GM21528 (cell line): ENCODE results near the gene SMCHD1.

Experiments
- ATAC-seq: cut with Tn5 transposase; IDR thresholded peaks from one replicate; pipeline ENCODE4 v1.9.1; 2021; ENCODE audit warnings: mild to moderate bottlenecking, moderate library complexity; ENCODE audit not compliant: unreplicated experiment, low FRiP score

Gene SMCHD1

DNA sequence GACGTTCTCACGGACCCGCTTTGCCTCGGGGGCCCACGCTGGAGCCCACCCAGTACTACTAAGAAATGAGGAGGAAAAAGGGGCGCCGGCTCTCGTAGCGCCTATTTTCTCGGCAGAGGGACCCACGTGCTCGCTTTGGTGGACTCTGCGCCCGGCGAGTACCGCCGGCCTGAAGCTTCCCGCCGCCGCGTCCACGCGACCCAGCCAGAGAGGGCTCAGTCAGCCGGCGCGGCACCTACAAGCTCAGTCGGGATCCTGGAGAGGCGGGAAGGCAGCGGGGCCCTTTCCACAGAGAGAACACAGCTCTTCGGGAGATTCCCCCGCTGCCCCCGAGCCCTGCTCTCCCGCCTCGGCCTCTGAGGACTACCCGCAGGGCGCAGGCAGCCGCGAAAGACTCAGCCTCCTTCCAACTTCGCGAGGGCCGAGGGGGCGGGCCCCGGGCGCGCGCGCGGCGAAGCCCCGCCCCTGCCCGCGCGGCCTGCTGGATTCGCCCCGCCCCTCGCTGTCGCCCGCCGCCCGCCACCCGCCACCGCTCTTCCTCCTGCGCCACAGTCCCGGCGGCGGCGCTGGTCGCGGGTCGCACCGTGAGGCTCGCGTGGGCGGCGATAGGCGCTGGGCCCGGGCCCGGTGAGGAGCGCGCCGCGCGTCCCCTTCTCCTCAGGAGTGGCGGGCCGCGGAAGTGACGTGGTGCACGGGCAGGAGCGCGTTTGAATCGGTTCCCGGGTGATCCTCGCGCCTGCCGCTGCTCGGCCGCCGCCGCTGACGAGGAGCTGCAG, at the start of gene SMCHD1:
Gene SMCHD1, plus strand, starts transcription at position 549 of the 776 bp plus-strand sequence. CDS start 350 bp downstream, outside the sequence.
- peak; percentile 72 for ATAC-seq

DNA sequence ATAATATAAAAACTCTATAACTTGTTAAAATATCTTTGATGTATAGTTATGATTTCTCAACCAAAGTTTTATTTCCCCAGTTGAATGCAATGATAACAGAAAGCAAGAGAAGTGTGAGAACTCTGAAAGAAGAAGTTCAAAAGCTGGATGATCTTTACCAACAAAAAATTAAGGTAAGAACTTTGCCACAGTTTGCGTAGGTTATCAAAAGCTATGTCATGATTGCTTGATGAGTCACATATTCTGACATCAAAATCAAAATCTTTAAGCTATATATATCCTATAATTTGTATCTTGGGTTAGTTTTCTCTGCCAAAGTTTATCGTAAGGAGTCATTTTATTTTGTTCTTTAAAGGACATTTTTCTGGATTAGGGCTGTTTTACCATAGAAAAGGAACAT, 49.2 kb upstream of the SMCHD1 start:
- no peak for ATAC-seq

DNA sequence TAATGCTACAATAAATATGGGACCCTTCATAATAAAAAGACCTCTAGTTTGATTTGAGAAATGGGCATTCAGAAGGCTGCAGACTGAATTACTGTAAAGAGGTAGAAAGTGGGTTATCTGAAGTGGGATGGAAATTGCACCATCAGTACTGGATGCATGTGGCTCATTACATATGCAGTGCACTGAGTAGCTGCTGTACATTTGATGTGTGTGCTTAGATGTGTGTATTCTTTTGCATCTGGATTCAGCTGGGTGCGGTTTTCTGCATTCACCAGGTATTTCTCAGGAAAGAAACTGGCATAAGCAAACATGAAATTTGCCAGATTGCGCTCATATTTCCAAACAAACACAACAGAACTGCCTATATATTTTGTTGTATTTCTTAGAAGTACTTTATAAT, 45.9 kb upstream of the SMCHD1 start:
- ATAC-seq: no peak

DNA sequence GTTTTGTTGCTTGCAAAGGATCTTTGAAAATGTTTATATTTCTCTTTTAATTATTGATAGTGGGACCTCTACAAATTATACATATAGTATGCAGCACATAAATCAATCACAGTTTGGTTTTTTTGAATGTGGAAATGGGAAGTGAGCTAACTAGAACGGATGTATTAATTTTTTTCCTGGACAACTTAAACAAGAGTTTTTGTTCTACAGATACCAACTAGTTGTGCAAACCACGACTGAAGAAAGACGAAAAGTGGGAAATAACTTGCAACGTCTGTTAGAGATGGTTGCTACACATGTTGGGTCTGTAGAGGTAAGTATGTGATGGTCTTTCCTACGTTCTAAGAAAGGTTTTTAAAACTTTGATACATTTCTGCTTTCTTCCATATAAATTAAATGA, 45.0 kb upstream of the SMCHD1 start:
- no peak for ATAC-seq

DNA sequence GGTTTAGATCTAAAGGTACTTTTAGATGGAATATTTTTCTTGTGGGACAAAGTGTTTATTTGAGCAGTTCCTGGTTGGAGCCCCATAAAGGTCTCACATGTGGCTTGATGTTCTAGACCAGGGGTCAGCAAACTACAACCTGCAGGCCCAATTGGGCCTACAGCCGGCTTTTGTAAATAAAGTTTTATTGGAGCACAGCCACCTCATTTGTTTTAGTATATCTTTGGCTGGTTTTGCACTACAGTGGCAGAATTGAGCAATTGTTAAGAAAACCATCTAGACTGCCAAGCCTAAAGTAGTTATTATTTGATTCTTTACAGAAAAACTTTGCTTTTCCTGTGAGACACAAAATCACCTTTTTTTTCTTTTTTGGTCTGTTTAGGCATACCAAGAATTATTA, 42.5 kb upstream of the SMCHD1 start:
- no peak for ATAC-seq

DNA sequence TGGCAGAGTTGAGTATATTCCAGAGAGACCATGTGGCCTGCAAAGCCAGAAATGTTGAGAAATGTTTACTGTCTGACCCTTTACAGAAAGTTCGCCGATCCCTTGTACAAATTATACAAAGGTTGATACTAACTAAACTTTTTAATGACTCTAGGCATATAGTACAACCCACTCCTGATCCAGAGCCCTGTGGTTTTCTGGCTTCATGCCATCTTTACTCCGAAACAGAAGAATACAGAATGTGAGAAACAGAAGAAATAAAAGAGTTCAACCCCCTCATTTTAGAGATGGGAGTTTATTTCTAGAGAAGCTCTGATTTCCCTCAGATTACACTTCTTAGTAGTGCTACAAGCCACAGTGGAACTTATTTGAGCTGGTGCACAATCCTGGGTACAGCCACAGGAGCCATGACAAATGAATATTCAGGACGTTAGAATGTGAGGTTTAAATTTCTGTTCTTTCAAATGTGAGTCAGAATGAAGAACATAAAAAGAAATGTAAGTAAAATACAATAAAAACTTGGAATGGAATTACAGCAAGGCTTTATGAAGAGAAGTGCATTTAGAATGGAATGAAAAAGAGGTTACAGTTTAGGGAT, 38.0 kb upstream of the SMCHD1 start:
- no peak for ATAC-seq

DNA sequence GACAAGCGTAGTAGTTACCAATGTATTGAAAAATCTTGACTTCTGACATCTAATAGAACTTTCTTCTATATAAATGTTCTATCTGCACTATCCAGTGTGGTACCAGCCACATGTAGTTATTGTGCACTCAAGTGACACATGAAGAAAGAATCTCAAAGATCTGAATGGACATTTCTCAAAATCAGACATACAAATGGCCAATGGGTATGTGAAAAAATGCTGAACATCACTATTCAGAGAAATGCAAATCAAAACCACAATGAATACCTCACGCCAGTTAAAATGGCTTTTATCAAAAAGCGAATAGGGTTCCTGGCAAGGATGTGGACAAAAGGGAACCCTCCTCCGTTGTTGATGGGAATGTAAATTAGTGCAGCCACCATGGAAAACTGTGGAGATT, 37.5 kb upstream of the SMCHD1 start:
- ATAC-seq: no peak

DNA sequence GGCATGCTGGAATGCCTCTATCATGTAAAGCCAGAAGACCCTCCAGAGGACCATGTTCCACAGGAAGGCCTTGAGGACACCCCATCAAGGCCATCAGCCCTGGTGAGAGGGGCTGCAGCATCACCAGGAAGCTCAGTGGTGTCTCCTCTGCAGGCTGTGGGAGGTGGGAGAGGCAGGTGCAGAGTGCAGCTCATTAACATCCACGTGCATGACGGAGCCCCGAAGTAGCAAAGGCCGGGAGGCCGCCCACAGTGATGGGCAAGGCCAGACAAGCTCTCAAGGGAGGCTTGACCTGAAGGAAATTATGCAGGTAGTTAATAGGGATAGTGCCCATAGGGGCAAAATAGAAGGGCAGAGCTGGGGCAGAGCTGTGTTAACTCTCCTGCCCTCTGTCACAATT, 30.3 kb upstream of the SMCHD1 start:
- ATAC-seq: no peak

DNA sequence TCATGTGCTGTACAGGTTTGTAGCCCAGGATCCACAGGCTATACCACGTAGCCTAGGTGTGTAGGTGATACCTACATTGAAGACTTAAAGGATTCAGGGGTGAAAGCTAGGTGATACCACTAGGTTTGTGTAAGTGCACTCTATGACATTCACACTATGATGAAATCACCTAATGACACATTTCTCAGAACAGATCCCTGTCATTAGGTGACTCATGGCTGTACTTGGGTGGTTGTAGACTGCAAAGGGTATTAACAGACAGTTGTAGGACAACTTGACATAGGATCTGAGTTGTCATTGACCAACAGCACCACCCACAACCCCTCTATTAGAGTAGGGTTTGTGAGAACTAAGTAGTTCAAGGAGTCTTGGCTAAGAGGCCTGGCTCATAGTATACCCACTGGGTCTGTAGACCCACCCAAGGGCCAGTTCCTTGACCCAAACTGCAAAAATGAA, 27.7 kb upstream of the SMCHD1 start:
- no peak for ATAC-seq

DNA sequence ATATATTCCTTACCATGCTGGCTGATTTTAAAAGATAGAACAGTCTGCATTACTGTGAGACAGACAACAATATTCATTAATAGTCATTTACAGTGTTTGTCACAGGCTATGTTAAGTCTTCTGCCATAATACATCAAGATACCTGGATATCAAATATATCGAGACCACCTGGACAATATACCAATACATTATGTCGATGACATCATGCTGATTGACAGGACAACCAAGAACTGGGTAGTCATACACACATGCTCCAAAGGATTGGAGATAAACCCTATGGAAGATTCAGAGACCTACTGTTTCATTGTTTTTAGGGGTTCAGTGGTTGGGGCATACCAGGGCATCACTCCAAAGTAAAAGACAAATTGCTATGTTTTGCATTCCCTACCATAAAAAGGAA, 26.5 kb upstream of the SMCHD1 start:
- ATAC-seq: no peak

DNA sequence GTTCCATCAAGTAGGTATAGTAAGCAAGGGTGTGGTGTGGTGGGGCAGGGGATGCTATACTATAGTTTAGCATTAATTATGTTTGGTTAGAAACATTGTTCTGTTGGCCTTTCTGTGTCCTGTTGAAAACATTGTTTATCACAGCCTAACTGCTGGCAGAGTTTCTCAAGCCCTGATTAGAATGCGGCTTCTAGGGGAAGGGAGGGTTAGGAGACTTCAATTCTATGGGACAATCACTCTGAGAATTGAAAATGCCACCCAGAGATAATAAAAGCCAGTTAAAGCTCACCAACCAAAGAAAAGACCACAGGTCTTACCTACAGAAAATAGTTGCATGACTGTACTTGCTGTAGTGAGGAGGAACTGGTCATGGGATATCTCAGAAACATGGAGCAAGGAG, 19.9 kb upstream of the SMCHD1 start:
- ATAC-seq: no peak

DNA sequence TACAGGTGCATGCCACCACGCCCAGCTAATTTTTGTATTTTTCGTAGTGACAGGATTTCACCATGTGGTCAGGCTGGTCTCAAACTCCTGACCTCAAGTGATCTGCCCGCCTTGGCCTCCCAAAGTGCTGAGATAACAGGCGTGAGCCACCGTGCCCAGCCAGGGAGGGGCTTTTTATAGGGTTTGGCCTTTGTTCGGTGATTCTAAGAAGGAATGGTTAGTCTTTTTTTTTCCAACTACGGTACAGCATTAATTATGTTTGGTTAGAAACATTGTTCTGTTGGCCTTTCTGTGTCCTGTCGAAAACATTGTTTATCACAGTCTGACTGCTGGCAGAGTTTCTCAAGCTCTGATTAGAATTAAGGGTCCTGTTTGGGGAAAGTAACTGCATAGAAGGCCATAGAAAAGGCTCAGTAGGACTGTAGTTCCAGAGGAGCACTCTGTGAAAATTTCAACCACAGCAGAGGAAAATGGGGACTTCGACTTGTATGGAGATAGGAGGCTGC, 19.3 kb upstream of the SMCHD1 start:
- peak; percentile 18 for ATAC-seq

DNA sequence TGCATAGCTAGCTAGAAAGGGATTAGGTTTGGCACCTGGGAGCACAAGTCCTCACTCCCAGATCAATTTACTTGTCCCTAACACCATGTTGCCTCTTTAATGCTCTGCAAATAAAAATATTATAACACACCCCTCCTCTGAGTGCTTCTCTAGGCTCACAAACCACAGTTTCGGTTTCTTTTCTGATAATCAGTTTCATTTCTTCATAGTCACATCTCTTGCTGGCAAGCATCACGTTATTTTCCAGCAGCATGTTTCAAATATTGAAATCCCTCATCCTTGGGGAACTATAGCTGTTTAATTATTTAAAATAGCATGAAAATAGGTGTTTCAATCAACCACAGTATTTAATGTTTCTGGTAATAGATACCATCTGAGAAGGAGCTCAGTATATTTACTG, 13.9 kb upstream of the SMCHD1 start:
- peak; percentile 71 for ATAC-seq

DNA sequence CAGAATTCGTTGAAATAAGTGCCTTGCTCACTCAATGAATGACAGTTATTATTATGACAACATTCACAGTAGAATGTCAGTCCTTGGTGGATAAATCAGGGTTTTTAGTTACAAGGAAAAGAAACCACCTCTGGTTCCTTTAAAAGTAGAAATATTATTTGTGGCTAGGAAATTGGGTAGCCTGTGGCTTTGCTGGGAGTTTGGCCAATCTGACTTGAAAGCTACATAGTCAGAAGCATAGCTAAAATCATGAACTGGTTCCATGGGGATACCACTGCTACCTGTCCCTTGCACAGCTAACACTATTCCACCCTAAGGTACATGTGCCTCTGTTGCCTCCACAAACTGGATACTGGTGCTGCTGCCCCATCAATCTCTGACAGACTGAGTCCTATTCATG, 12.8 kb upstream of the SMCHD1 start:
- no peak for ATAC-seq

DNA sequence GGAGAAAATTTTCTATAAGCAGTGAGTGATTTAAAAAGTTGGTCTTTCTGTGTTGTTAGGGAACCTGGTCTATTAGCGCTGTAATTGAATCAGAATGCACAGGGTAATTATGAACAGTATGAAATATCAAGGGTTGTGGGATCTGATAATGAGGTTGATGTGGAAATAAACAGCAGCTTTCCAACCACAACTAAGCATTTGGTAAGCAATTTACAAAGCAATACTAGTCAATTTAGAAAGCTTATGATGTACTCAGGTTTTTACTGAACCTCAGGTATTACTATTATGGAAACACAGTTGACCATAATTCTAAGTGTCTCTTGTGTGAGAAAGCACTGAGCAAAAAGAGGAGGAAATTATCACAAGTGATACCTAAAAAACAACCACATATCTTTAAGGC, 11.0 kb upstream of the SMCHD1 start:
- ATAC-seq: no peak

DNA sequence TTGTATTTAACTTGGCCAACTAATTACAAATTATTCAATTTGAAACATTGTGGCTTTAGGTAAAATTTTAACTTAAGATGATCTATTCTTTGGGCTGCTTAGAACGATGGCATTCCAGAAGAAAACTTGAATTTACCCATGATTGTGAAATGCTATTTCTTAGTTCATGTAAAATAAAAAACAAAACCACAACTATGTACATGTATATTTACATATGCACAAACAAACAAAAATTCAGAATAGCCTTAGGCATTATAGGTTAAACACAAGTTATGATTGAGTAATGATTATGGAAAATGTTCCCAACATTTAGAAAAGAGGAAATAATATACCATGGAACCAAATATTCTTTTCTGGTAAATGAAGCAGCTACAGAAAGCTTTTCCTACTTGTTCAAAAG, 3.5 kb upstream of the SMCHD1 start:
- no peak for ATAC-seq

DNA sequence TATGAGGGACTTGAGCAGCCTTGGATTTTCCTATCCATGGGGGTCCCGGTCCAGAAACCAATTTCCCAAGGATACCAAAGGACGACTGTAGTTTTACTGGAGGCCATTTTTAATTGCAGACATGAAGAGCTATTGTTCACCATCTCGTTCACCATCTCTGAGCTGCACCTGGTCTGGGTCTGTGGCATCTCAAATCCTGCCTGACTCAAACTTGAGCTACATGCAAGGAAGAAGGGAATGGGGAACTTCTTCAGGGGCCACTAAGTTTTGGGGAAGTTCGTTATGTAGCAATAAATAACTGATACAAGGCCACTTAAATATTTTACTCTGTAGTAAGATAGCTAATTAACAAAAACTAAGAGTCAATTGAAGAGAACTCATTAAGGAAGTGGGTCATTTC, 2.1 kb upstream of the SMCHD1 start:
- ATAC-seq: no peak

DNA sequence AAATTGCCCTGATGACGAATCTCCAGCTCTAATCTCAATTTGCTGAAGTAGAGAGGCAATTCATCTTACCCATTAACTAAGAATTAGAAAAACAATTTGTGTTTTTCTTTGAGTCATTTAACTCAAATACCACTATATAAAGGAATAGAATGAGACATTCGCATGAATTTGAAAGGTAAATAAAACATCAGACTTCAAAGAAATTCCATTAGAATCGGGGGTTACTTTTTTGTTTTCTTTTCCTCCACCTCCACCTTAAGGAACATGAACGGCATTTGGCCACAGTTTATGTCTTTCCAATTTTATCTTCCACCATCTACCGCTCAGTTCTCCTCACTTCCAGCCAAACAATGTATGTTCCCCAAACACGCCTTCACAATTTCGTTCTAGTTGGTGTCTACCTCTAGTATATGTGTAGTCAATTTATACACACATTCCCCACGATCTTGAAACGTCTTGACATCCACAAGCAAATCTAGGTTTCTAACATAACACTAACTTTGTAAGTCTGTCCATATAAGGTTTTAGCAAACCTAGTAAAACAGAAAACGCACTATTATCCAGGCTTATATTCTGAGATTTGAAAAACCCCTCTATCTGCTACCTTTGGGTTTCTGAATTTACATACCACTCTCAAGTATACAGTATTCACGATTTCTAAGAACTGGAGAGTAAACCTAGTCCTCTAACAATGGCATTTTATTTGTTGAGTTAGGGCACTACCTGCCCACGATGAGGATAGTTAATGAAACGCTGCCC, 1.2 kb upstream of the SMCHD1 start:
- no peak for ATAC-seq

DNA sequence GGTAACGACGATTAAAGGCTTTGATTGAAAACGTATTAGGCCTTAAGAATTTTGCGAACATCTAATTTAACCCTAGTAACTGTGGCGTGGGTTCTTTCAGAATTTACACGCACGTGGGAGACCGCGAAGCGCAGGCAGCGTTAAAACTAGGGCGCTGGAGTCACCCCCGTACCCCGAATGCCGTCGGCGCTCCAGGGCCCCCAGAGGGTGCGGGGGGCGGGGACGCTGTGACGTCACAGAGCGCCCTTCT, 673 bp upstream of the SMCHD1 start:
- ATAC-seq: peak; percentile 45

DNA sequence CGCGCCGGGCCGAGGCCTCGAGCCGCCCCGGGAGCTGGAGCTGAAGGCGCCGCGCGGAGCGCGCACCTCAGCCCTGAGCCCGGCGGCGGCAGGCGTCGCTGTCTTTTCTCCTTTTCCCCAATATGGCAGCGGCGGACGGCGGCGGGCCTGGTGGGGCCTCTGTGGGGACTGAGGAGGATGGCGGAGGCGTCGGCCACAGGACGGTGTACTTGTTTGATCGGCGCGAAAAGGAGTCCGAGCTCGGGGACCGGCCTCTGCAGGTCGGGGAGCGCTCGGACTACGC, 369 bp downstream of the SMCHD1 start:
- peak; percentile 29 for ATAC-seq

DNA sequence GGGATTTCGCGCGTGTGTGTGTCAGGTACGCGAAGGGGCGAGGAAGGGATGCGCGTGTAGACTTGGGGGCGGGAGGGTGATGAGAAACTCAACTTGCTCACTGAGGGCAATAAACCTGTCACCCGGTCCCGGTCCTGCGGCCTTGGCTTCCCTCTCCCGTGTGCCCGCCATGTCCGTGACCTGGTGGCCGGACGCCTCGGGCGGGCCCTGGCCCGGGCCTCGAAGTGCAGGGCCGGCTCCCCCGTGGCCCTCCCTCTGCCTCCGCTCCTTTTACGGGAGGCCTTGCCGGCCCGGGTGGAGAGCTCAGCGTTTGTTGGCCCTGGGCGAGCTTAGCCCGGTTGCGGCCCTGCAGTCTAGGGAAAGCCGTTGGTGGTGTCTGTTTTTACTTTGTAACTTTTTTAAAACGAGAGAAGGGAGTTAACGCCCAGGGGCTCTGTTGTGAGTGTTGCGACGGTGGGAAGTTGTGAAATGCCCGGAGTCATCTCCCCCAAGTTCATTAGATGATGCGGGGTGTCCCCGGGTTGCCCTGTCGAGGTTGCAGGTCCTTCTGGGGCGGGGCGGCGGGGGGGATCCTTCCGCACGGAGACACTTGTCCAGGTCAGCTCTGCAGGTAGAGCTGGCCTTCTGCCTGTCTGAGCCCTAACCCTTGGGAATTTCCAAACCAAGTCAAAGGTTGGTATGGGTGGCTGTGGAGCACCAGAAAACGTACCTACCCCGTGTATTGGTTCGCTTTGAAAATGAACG, 883 bp downstream of the SMCHD1 start:
- ATAC-seq: peak; percentile 8
